ENCODE data around the gene ABAT.

DNA sequence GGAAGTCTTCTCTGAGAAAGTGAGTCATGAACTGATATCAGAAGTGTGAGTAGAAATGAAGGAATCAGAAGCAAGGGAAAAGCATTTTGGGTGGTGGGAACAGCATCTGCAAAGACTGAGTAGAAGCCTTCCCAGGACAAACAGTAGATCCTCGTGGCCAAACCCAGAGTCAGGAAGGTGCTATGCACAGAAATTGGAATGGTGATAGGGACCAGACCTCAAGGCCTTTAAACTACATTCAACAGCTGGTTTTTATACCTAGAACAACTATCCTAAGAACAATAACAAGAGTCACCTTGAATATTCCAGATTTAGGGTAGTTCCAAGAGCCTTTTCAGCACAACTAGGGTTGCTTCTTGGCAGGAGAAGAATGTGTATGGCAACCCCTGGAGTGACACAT, 15.3 kb downstream of the ABAT start:
- TF ChIP-seq, protein P1, sequence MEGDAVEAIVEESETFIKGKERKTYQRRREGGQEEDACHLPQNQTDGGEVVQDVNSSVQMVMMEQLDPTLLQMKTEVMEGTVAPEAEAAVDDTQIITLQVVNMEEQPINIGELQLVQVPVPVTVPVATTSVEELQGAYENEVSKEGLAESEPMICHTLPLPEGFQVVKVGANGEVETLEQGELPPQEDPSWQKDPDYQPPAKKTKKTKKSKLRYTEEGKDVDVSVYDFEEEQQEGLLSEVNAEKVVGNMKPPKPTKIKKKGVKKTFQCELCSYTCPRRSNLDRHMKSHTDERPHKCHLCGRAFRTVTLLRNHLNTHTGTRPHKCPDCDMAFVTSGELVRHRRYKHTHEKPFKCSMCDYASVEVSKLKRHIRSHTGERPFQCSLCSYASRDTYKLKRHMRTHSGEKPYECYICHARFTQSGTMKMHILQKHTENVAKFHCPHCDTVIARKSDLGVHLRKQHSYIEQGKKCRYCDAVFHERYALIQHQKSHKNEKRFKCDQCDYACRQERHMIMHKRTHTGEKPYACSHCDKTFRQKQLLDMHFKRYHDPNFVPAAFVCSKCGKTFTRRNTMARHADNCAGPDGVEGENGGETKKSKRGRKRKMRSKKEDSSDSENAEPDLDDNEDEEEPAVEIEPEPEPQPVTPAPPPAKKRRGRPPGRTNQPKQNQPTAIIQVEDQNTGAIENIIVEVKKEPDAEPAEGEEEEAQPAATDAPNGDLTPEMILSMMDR (IDR thresholded peaks at IDR 0.05; ENCODE audit: low read length), result no peak
- no peak for TF ChIP-seq EZH2 (optimal IDR thresholded peaks at IDR 0.05; ENCODE audit: low read depth, low read length)
- TF ChIP-seq EZH2phosphoT487 (IDR thresholded peaks at IDR 0.05; ENCODE audit: low read length), result no peak
